Vagina (tissue), 2 donors: Measurements from ENCODE around the gene CT45A8. TPM values are rescaled to one million over a fixed set of nuclear protein-coding genes. Genes with fewer than 3 reads are reported as not detected.
"Not testable (repeated sequence)": the region's sequence is repeated elsewhere in the genome, so short reads cannot be mapped to it uniquely, and the experiment has no call there.

Experiments used
- DNase-seq, 2 donors: peaks; one replicate each; pipeline ENCODE4 v3.0.0-alpha.2; 2017; ENCODE audit errors: extremely low spot score in 2 of 2
- H3K27ac ChIP-seq: fragments of 200-600 bp; sonication (generic); one replicate; pipeline ENCODE4 v1.5.1; 2019
- H3K27me3 ChIP-seq: fragments of 200-600 bp; sonication (generic); one replicate; pipeline ENCODE4 v1.5.1; 2019
- H3K36me3 ChIP-seq, 2 donors: fragments of 200-600 bp; sonication (generic); one replicate each; pipeline ENCODE4 v1.5.1; 2017 to 2019
- H3K4me1 ChIP-seq: fragments of 200-600 bp; sonication (generic); one replicate; pipeline ENCODE4 v1.5.1; 2019
- H3K4me3 ChIP-seq, 2 donors: fragments of 200-600 bp; sonication (generic); 1 replicate in 1 of 2; 2 replicates in 1 of 2; pipeline ENCODE4 v1.5.1; 2016 to 2019
- H3K9me3 ChIP-seq: fragments of 200-600 bp; sonication (generic); one replicate; pipeline ENCODE4 v1.5.1; 2019
- POLR2A ChIP-seq, 2 donors: fragments of 450-650 bp; IDR thresholded peaks; one replicate each; pipeline ENCODE4 v1.6.1; 2017; ENCODE audit warnings: antibody characterized with exemption in 2 of 2, mild to moderate bottlenecking in 2 of 2, moderate library complexity in 2 of 2
- POLR2AphosphoS5 ChIP-seq, 2 donors: sonication (generic); formaldehyde crosslinking; IDR thresholded peaks; one replicate each; pipeline ENCODE4 v1.9.0; 2017; ENCODE audit warnings: antibody characterized with exemption in 2 of 2, mild to moderate bottlenecking in 2 of 2, low read depth in 1 of 2; ENCODE audit not compliant: insufficient read depth in 1 of 2
- intact Hi-C: fragments of 100-400 bp; cut with DNase I; formaldehyde crosslinking; loops from one replicate; pipeline ENCODE4 v1.15.1; 2023
- total RNA-seq: library from RNA; depleted of rRNA; stranded (reverse); fragments of >200 nt; gene quantifications from one replicate; pipeline ENCODE4 v1.2.3, GENCODE V29; 2016
- TF ChIP-seq, protein P1 (sequence below), 3 experiments: fragments of 450-650 bp in 2 of 3; fragments of 200-600 bp in 1 of 3; sonication (generic) in 1 of 3; IDR thresholded peaks; one replicate each; pipeline ENCODE4 v1.5.1; 2017 to 2019; ENCODE audit warnings: antibody characterized with exemption in 3 of 3, mild to moderate bottlenecking in 2 of 3, moderate library complexity in 2 of 3

Gene CT45A8, protein sequence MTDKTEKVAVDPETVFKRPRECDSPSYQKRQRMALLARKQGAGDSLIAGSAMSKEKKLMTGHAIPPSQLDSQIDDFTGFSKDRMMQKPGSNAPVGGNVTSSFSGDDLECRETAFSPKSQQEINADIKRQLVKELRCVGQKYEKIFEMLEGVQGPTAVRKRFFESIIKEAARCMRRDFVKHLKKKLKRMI
- total RNA-seq = not detected

DNA sequence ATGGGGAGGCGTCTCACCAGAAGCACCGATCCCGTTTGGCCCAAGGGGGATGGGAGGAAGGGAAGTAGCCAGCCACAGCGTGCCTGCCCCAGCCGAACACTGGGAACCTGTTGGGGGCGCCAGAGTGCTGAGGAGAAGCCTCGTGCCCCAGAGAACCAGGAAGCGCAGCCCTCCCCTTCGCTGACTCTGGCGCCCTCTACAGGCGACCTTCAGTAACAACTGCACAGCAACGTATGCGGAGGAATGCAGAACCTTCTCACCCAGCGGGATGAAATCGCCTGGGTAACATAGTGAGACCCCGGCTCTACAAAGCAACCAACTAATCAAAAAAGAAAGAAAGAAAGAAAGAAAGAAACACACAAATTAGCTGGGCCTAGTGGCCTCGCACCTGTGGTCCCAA, at the start of gene CT45A8:
TSS of gene CT45A8 (minus strand) at position 101 of the 400 bp plus-strand sequence. CDS start 3,755 bp downstream, outside the sequence.
- intact Hi-C loops, H3K27ac ChIP-seq, H3K27me3 ChIP-seq, DNase-seq, H3K9me3 ChIP-seq, H3K4me1 ChIP-seq, H3K4me3 ChIP-seq, H3K36me3 ChIP-seq: not testable (repeated sequence)

DNA sequence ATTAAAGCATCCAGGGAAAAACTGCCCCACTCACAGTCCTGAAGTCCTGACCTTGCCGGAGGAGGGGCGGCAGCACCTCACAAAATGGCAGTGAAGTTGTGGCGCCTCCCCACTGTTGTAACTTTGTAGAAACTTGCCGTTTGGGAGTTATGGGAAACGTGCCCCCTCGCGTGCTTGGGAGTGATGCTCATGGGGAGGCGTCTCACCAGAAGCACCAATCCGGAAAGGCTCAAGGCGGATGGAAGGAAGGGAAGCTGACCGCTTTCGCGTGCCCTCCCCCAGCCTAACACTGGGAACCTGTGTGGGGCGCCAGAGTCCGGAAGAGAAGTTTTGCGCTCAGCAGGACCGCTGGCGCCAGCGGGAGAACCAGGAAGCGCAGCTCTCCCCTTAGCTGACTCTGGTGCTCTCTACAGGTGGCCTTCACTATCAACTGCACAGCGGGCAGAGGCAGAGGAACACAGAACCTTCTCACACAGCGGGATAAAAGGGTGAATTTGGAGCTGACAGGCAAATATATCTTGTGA, 39.0 kb upstream of the CT45A8 start, which contains the start of the genes CT45A10 and SAGE1:
TSS of gene CT45A10 (minus strand) at position 151 of the 524 bp plus-strand sequence. CDS start 8,100 bp downstream, outside the sequence.
TSS of gene SAGE1 (plus strand) at position 423 of the 524 bp plus-strand sequence. CDS start 2,527 bp downstream, outside the sequence.
- no peak for DNase-seq
- H3K27me3 ChIP-seq = no peaks in the 10 kb centered on the region
- TF ChIP-seq, protein P1, sequence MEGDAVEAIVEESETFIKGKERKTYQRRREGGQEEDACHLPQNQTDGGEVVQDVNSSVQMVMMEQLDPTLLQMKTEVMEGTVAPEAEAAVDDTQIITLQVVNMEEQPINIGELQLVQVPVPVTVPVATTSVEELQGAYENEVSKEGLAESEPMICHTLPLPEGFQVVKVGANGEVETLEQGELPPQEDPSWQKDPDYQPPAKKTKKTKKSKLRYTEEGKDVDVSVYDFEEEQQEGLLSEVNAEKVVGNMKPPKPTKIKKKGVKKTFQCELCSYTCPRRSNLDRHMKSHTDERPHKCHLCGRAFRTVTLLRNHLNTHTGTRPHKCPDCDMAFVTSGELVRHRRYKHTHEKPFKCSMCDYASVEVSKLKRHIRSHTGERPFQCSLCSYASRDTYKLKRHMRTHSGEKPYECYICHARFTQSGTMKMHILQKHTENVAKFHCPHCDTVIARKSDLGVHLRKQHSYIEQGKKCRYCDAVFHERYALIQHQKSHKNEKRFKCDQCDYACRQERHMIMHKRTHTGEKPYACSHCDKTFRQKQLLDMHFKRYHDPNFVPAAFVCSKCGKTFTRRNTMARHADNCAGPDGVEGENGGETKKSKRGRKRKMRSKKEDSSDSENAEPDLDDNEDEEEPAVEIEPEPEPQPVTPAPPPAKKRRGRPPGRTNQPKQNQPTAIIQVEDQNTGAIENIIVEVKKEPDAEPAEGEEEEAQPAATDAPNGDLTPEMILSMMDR (IDR thresholded peaks at IDR 0.05) = no peak
- TF ChIP-seq POLR2A (IDR thresholded peaks at IDR 0.05) (no peak), POLR2AphosphoS5 (IDR thresholded peaks at IDR 0.05; ENCODE audit: insufficient read depth in 1 of 2, low read depth in 1 of 2) (no peak)
- no peaks in the 10 kb centered on the region for H3K36me3 ChIP-seq
- no peaks in the 10 kb centered on the region for H3K9me3 ChIP-seq
- no peak within 1 kb of the TSS for H3K4me3 ChIP-seq
- no peak within 1 kb of the TSS for H3K27ac ChIP-seq
- no peaks in the 10 kb centered on the region for H3K4me1 ChIP-seq
- intact Hi-C loops = no loop called here

DNA sequence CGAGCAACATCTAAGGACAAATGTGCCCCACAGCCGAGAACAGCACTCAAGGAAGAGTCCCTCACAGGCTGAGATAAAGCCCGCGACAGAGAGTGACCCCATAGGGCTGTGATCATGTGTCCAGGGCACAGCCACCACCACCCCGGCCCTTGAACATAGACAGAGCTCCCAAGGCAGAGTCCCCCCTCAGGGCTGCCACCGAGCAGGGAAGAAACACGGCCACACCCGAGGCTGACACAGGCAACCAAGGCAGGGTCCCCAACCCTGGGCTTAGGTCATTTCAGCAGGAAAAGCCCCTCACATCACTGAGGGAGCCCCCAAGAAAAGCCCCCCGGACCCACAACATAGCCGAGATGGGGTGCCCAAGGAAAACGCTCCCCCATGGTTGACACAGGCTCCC, 38.4 kb upstream of the CT45A8 start:
- no peaks in the 10 kb centered on the region for H3K36me3 ChIP-seq
- H3K27me3 ChIP-seq = no peaks in the 10 kb centered on the region
- no peak overlapping the region for H3K27ac ChIP-seq
- no peak overlapping the region for H3K4me3 ChIP-seq
- intact Hi-C loops = no loop called here
- no peak for DNase-seq
- TF ChIP-seq, protein P1 (IDR thresholded peaks at IDR 0.05) = no peak
- TF ChIP-seq POLR2AphosphoS5 (IDR thresholded peaks at IDR 0.05; ENCODE audit: insufficient read depth in 1 of 2, low read depth in 1 of 2) (no peak), POLR2A (IDR thresholded peaks at IDR 0.05) (no peak)
- H3K9me3 ChIP-seq = no peaks in the 10 kb centered on the region
- H3K4me1 ChIP-seq = no peaks in the 10 kb centered on the region

DNA sequence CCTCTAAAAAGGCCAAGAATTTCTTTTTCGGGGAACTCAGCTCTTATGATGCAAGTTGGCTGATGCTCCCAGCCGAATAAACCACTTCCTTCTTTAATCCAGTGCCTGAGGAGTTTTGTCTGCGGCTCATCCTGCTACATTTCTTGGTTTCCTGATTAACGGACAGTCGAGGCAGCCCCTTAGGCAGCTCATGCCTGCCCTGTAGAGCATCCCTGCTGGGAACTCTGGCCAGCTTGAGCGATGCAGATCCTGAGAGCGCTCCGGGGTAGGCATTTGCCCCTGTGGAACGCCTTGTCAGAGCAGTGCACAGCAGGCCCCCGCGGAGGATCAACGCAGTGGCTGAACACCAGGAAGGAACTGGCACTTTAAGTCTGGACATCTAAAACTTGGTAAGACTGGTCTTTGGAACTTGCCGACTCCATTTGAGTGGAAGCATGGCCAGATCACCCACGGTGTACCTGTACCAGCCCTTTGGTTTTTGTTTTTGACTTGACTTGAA, 35.8 kb upstream of the CT45A8 start:
- no peak for DNase-seq
- Histone ChIP-seq H3K27ac (no peak overlapping the region), H3K27me3 (no peaks in the 10 kb centered on the region), H3K36me3 (no peaks in the 10 kb centered on the region), H3K9me3 (no peaks in the 10 kb centered on the region), H3K4me1 (no peaks in the 10 kb centered on the region), H3K4me3 (no peak overlapping the region)
- TF ChIP-seq, protein P1 (IDR thresholded peaks at IDR 0.05) = no peak
- intact Hi-C loops = no loop called here

DNA sequence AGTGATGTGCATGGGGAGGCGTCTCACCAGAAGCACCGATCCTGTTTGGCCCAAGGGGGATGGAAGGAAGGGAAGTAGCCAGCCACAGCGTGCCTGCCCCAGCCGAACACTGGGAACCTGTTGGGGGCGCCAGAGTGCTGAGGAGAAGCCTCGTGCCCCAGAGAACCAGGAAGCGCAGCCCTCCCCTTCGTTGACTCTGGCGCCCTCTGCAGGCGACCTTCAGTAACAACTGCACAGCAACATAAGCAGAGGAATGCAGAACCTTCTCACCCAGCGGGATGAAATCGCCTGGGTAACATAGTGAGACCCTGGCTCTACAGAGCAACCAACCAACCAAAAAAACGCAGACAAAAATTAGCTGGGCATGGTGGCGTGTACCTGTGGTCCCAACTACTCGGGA, 34.6 kb upstream of the CT45A8 start:
- H3K36me3 ChIP-seq, intact Hi-C loops, H3K9me3 ChIP-seq, H3K4me1 ChIP-seq, H3K27ac ChIP-seq, DNase-seq, H3K27me3 ChIP-seq, H3K4me3 ChIP-seq: not testable (repeated sequence)

DNA sequence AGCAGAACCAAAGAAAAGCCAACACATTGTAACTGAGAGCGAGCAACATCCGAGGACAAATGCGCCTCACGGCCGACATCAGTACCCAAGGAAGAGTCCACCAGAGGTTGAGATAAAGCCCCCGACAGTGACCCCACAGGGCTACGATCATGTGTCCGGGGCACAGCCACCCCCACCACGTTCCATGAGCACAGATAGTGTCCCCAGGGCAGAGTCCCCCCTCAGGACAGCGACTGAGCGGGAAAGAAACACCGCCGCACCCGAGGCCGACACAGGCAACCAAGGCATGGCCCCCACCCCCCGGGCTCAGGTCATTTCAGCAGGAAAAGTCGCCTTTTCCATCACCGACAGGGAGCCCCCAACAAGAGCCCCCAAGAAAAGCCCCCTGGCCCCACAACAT, 33.9 kb upstream of the CT45A8 start:
- H3K9me3 ChIP-seq, H3K4me1 ChIP-seq, H3K27ac ChIP-seq, H3K27me3 ChIP-seq, DNase-seq, H3K4me3 ChIP-seq, H3K36me3 ChIP-seq, intact Hi-C loops: not testable (repeated sequence)

DNA sequence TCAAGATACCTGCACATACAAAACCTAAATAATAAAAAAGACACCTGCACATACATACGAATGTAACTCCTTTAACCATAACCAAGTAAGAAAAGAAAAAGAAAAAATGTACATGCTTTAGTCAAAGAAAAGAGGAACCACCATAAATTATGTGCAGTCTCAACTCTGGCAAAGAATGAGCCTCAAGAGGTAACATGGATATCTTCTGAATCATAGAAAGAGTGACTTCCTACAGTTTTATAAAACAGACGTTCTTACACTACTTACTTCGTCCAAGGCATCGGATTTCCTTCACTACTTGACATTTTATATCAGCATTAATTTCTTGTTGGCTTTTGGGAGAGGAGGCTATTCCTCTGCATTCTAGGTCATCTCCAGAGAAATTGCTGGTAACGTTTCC, 28.4 kb upstream of the CT45A8 start:
- H3K27ac ChIP-seq, H3K4me1 ChIP-seq, H3K27me3 ChIP-seq, intact Hi-C loops, H3K4me3 ChIP-seq, H3K36me3 ChIP-seq, H3K9me3 ChIP-seq, DNase-seq: not testable (repeated sequence)

DNA sequence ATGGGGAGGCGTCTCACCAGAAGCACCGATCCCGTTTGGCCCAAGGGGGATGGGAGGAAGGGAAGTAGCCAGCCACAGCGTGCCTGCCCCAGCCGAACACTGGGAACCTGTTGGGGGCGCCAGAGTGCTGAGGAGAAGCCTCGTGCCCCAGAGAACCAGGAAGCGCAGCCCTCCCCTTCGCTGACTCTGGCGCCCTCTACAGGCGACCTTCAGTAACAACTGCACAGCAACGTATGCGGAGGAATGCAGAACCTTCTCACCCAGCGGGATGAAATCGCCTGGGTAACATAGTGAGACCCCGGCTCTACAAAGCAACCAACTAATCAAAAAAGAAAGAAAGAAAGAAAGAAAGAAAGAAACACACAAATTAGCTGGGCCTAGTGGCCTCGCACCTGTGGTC, 17.4 kb upstream of the CT45A8 start, which contains the start of gene CT45A9:
TSS of gene CT45A9 (minus strand) at position 101 of the 400 bp plus-strand sequence. CDS start 3,751 bp downstream, outside the sequence.
- H3K4me3 ChIP-seq, H3K27ac ChIP-seq, H3K9me3 ChIP-seq, H3K4me1 ChIP-seq, DNase-seq, H3K36me3 ChIP-seq, intact Hi-C loops, H3K27me3 ChIP-seq: not testable (repeated sequence)

DNA sequence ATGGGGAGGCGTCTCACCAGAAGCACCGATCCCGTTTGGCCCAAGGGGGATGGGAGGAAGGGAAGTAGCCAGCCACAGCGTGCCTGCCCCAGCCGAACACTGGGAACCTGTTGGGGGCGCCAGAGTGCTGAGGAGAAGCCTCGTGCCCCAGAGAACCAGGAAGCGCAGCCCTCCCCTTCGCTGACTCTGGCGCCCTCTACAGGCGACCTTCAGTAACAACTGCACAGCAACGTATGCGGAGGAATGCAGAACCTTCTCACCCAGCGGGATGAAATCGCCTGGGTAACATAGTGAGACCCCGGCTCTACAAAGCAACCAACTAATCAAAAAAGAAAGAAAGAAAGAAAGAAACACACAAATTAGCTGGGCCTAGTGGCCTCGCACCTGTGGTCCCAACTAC, 17.2 kb downstream of the CT45A8 start, which contains the start of gene CT45A7:
TSS of gene CT45A7 (minus strand) at position 101 of the 400 bp plus-strand sequence. CDS start 3,747 bp downstream, outside the sequence.
- H3K27ac ChIP-seq, intact Hi-C loops, H3K4me1 ChIP-seq, DNase-seq, H3K4me3 ChIP-seq, H3K36me3 ChIP-seq, H3K27me3 ChIP-seq, H3K9me3 ChIP-seq: not testable (repeated sequence)

DNA sequence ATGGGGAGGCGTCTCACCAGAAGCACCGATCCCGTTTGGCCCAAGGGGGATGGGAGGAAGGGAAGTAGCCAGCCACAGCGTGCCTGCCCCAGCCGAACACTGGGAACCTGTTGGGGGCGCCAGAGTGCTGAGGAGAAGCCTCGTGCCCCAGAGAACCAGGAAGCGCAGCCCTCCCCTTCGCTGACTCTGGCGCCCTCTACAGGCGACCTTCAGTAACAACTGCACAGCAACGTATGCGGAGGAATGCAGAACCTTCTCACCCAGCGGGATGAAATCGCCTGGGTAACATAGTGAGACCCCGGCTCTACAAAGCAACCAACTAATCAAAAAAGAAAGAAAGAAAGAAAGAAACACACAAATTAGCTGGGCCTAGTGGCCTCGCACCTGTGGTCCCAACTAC, 34.4 kb downstream of the CT45A8 start, which contains the start of gene CT45A2:
TSS of gene CT45A2 (minus strand) at position 101 of the 400 bp plus-strand sequence. CDS start 3,747 bp downstream, outside the sequence.
- H3K4me1 ChIP-seq, DNase-seq, H3K36me3 ChIP-seq, H3K9me3 ChIP-seq, H3K27me3 ChIP-seq, H3K4me3 ChIP-seq, intact Hi-C loops, H3K27ac ChIP-seq: not testable (repeated sequence)
